Endothelial cell of umbilical vein (primary cell): ENCODE measurements around the gene FTO. TPM values are rescaled to one million over a fixed set of nuclear protein-coding genes. Genes with fewer than 3 reads are reported as not detected.

Source experiments
- BruUV-seq: library from RNA; stranded (reverse); fragments of 400-500 nt; replicated peaks from 2 replicates; lab custom pipeline; 2021; lab: Mats Ljungman, UMichigan
- CTCF ChIA-PET: fragments of 300-600, 350-600 bp; sonication (Branson Sonifier 250); formaldehyde crosslinking; loops from one replicate; lab custom pipeline; 2021; ENCODE audit warnings: antibody characterized with exemption, inconsistent platforms; lab: Charles Lee
- POLR2A ChIA-PET: fragments of 300-600, 350-600 bp; sonication (Branson Sonifier 250); formaldehyde crosslinking; loops from one replicate; lab custom pipeline; 2021; ENCODE audit warnings: antibody characterized with exemption, inconsistent platforms; lab: Charles Lee
- DNase-seq: peaks from one replicate; pipeline ENCODE4 v3.0.0-alpha.2; 2011; ENCODE audit warnings: low read depth, low spot score
- FAIRE-seq: peaks from 2 replicates; lab custom pipeline; 2011; peaks lifted over from hg19 to GRCh38; lab: Jason Lieb, UNC
- H2AFZ ChIP-seq: 2 replicates; pipeline ENCODE4 v1.6.0; 2012; ENCODE audit warnings: low read depth, low read length, control low read depth, inconsistent platforms
- H3K27ac ChIP-seq: 2 replicates; pipeline ENCODE4 v1.5.1; 2011; ENCODE audit warnings: low read depth, mild to moderate bottlenecking, control low read depth, low read length, moderate library complexity; ENCODE audit not compliant: insufficient read depth
- H3K27me3 ChIP-seq, 2 experiments: 2 replicates each; pipeline versions ENCODE4 v1.6.0 to v1.6.1; 2011; ENCODE audit warnings: low read length in 2 of 2, mixed read lengths in 1 of 2; ENCODE audit not compliant: control insufficient read depth in 2 of 2, insufficient read depth in 2 of 2
- H3K36me3 ChIP-seq, 2 experiments: 2 replicates in 1 of 2; 3 replicates in 1 of 2; pipeline ENCODE4 v1.5.1; 2011; ENCODE audit warnings: low read length in 2 of 2, mild to moderate bottlenecking in 1 of 2, moderate library complexity in 1 of 2; ENCODE audit not compliant: control insufficient read depth in 2 of 2, insufficient read depth in 2 of 2; ENCODE audit errors: extremely low read depth in 1 of 2
- H3K4me1 ChIP-seq: 3 replicates; pipeline ENCODE4 v1.5.1; 2011; ENCODE audit warnings: mild to moderate bottlenecking, low read length; ENCODE audit not compliant: control insufficient read depth, insufficient read depth; ENCODE audit errors: extremely low read depth
- H3K4me2 ChIP-seq: 2 replicates; pipeline ENCODE4 v1.6.1; 2011; ENCODE audit warnings: low read length, control low read depth, mixed read lengths; ENCODE audit not compliant: insufficient read depth
- H3K4me3 ChIP-seq, 3 experiments: fragments of 200-600 bp in 1 of 3; sonication (generic), shearing (Covaris generic) in 1 of 3; replicated peaks in 1 of 3; 2 replicates each; pipeline ENCODE4 v1.5.1; 2011 to 2016; ENCODE audit warnings: control low read depth in 3 of 3, low read length in 3 of 3, mild to moderate bottlenecking in 2 of 3, inconsistent platforms in 1 of 3, low read depth in 1 of 3, moderate library complexity in 1 of 3; ENCODE audit not compliant: insufficient read depth in 1 of 3
- H3K79me2 ChIP-seq: 2 replicates; pipeline ENCODE4 v1.6.0; 2012; ENCODE audit warnings: low read length, inconsistent platforms; ENCODE audit not compliant: control insufficient read depth, insufficient read depth
- H3K9ac ChIP-seq: replicated peaks from 2 replicates; pipeline ENCODE3; 2011; ENCODE audit warnings: low read length, control low read depth; ENCODE audit not compliant: insufficient read depth; ENCODE audit errors: extremely low read depth
- H3K9me1 ChIP-seq: replicated peaks from 3 replicates; pipeline ENCODE4 v1.6.0; 2011; ENCODE audit warnings: mild to moderate bottlenecking, low read length; ENCODE audit not compliant: control insufficient read depth, insufficient read depth; ENCODE audit errors: extremely low read depth
- H3K9me3 ChIP-seq: replicated peaks from 2 replicates; pipeline ENCODE4 v1.5.1; 2012; ENCODE audit warnings: low read length, inconsistent platforms; ENCODE audit not compliant: control insufficient read depth, insufficient read depth
- H4K20me1 ChIP-seq: replicated peaks from 2 replicates; pipeline ENCODE3; 2011; ENCODE audit warnings: mild to moderate bottlenecking, low read length; ENCODE audit not compliant: control insufficient read depth, insufficient read depth; ENCODE audit errors: extremely low read depth
- EZH2 ChIP-seq: IDR thresholded peaks from 2 replicates; pipeline ENCODE4 v1.6.1; 2012; ENCODE audit warnings: borderline replicate concordance, low read depth, mild to moderate bottlenecking, moderate library complexity, low read length, inconsistent platforms; ENCODE audit not compliant: severe bottlenecking
- FOS ChIP-seq: IDR thresholded peaks from 2 replicates; pipeline ENCODE4 v1.6.1; 2011; ENCODE audit warnings: mild to moderate bottlenecking, low read length, moderate library complexity, borderline replicate concordance; ENCODE audit not compliant: insufficient read depth
- GATA2 ChIP-seq: IDR thresholded peaks from 2 replicates; pipeline ENCODE4 v1.7.0; 2011; ENCODE audit warnings: low read depth, mild to moderate bottlenecking, moderate library complexity, mixed read lengths, low read length; ENCODE audit not compliant: insufficient read length, insufficient read depth
- JUN ChIP-seq: IDR thresholded peaks from 2 replicates; pipeline ENCODE4 v1.6.1; 2011; ENCODE audit warnings: borderline replicate concordance, low read depth; ENCODE audit not compliant: insufficient read length, insufficient read depth
- MYC ChIP-seq: IDR thresholded peaks from one replicate; pipeline ENCODE4 v1.6.1; 2011; ENCODE audit warnings: mild to moderate bottlenecking, low read depth, low read length
- POLR2A ChIP-seq: IDR thresholded peaks from 2 replicates; pipeline ENCODE4 v1.6.1; 2012; ENCODE audit warnings: low read depth, mild to moderate bottlenecking, control low read depth, low read length
- POLR2AphosphoS5 ChIP-seq: IDR thresholded peaks from 2 replicates; pipeline ENCODE4 v1.6.1; 2012; ENCODE audit warnings: low read depth, mild to moderate bottlenecking, control low read depth, low read length, moderate library complexity; ENCODE audit not compliant: insufficient read depth
- dilution Hi-C: fragments of 300-500 bp; cut with MboI; formaldehyde crosslinking; loops from one replicate; pipeline ENCODE4 v1.15.0; 2019; ENCODE audit warnings: low sequenced_read_pairs; ENCODE audit not compliant: extremely low pct_ligation_motif_present
- intact Hi-C: fragments of 100-400 bp; cut with micrococcal nuclease; formaldehyde crosslinking; loops from one replicate; pipeline ENCODE4 v1.10.0; 2022
- polyA plus RNA-seq, 4 experiments: library from polyadenylated mRNA; depleted of rRNA in 3 of 4; stranded (reverse) in 3 of 4; unstranded in 1 of 4; fragments of >200 nt; gene quantifications; 2 replicates each; pipeline versions ENCODE4 v1.2.1 to v1.2.3, GENCODE V29; 2011 to 2012; ENCODE audit warnings: missing spikeins in 1 of 4
- total RNA-seq: library from RNA; stranded (reverse); gene quantifications from 2 replicates; pipeline ENCODE4 v1.2.3, GENCODE V29; 2021
- TF ChIP-seq, protein P1 (sequence below), 2 donors: IDR thresholded peaks; 1 replicate in 1 of 2; 2 replicates in 1 of 2; pipeline ENCODE4 v1.5.1; 2011; ENCODE audit warnings: low read length in 2 of 2, mild to moderate bottlenecking in 2 of 2, moderate library complexity in 2 of 2, control low read depth in 1 of 2, inconsistent platforms in 1 of 2, low read depth in 1 of 2; ENCODE audit not compliant: insufficient read depth in 1 of 2; ENCODE audit errors: extremely low read depth in 1 of 2
- TF ChIP-seq, protein P2 (sequence below): IDR thresholded peaks from 2 replicates; pipeline ENCODE4 v1.6.1; 2011; ENCODE audit not compliant: insufficient read depth, insufficient read length

Gene FTO
- total and polyA plus RNA-seq, 2 donors (not counting 3 experiments of a cell fraction or from before 2014, with no cell fraction given) = 48.6 to 87.1 TPM

DNA sequence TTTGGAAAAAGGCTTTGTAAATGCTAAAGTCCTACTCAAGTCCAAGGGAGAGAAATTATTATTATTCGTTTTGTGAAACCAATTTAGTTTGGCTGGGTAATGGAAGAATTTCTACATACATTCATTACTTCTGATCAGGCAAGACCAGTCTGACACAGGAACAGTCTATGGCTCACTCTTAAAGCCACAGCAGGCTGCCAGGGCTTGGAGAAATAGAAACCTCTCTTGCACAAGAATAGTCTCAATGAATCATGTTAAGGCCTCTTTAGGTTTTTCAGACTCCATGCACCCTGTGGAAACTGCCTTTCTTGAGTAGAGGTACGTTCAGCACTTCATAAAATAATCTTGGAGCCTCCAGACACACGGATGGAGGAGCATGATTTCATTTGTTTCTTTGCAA, 414.9 kb downstream of the FTO start:
- intact Hi-C loops = no loop called here
- Histone ChIP-seq H3K9me3 (no peaks in the 10 kb centered on the region), H3K79me2 (no peaks in the 10 kb centered on the region), H3K9ac (no peak overlapping the region), H3K4me2 (no peak overlapping the region), H3K36me3 (peaks cover 0 to 2% of the 10 kb centered on the region in 2 experiments), H3K9me1 (no peaks in the 10 kb centered on the region), H3K27me3 (no peaks in the 10 kb centered on the region), H3K4me3 (no peak overlapping the region), H4K20me1 (no peaks in the 10 kb centered on the region), H3K27ac (no peak overlapping the region), H3K4me1 (no peaks in the 10 kb centered on the region), H2AFZ (no peak overlapping the region)
- TF ChIP-seq, protein P1, sequence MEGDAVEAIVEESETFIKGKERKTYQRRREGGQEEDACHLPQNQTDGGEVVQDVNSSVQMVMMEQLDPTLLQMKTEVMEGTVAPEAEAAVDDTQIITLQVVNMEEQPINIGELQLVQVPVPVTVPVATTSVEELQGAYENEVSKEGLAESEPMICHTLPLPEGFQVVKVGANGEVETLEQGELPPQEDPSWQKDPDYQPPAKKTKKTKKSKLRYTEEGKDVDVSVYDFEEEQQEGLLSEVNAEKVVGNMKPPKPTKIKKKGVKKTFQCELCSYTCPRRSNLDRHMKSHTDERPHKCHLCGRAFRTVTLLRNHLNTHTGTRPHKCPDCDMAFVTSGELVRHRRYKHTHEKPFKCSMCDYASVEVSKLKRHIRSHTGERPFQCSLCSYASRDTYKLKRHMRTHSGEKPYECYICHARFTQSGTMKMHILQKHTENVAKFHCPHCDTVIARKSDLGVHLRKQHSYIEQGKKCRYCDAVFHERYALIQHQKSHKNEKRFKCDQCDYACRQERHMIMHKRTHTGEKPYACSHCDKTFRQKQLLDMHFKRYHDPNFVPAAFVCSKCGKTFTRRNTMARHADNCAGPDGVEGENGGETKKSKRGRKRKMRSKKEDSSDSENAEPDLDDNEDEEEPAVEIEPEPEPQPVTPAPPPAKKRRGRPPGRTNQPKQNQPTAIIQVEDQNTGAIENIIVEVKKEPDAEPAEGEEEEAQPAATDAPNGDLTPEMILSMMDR (IDR thresholded peaks at IDR 0.05; ENCODE audit: extremely low read depth in 1 of 2, insufficient read depth in 1 of 2, low read depth in 1 of 2, low read length in 2 of 2) = no peak
- no peak for TF ChIP-seq POLR2A
- TF ChIP-seq, protein P2, sequence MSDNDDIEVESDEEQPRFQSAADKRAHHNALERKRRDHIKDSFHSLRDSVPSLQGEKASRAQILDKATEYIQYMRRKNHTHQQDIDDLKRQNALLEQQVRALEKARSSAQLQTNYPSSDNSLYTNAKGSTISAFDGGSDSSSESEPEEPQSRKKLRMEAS = no peak
- TF ChIP-seq GATA2 = no peak
- no peak for TF ChIP-seq EZH2
- no peak for TF ChIP-seq FOS
- no peak for TF ChIP-seq JUN
- no peak for TF ChIP-seq POLR2AphosphoS5
- TF ChIP-seq MYC = no peak
- FAIRE-seq = no peak
- POLR2A ChIA-PET = no interaction called here
- no TSS peak for BruUV-seq
- dilution Hi-C loops = no loop called here
- CTCF ChIA-PET = no interaction called here
- no peak for DNase-seq
